ENCODE results near the gene CYP27B1.

GRCh38 chr12:57796996-57797395 is 30.1 kb upstream of the CYP27B1 start:
- no peak for TF ChIP-seq POLR2A (IDR thresholded peaks at IDR 0.05; ENCODE audit: low read depth, low read length)
- no peak for TF ChIP-seq POLR2AphosphoS5 (IDR thresholded peaks at IDR 0.05; ENCODE audit: low read depth, low read length)
- TF ChIP-seq TAF1 (IDR thresholded peaks at IDR 0.05; ENCODE audit: borderline replicate concordance, low read depth, low read length): no peak
